IPS-11a (cell line): ENCODE data around the gene NUDT9.

ENCODE experiments used
- H3K4me3 ChIP-seq: one replicate; pipeline ENCODE4 v1.5.1; 2013; ENCODE audit warnings: low read depth, low read length, control low read depth

The NUDT9 gene

DNA sequence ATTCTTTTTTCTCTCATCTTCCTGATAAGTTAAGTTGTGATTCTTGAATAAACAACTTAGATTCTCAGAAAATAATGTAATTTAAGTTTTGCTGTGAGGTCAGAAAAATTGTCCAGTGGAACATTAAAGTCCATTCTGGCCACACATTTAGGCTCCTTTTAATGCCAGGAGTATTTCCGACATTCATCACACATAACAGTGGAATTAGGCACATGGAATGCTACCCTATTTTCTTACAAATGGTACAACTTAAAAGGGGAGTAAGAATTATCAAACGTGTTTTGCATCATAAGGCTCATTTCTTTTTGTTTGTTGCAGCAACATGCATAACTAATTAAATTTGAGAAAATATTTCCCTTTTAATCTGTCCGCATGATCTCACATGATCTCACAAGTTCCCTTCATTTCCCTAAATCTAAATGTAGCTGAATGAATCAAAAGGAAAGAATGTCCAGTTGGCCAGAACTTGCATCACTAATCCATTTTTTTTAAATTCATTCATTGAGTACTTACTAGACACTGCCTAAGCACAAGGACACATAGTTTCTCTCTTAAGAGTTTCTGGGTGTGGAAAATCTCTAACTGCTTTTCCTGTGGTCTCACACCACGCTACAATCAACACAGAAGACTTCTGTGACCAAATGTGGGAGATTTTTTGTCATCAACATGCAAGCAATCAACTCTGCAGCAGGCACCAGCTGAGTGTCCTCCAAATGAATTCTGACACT lies 84.8 kb downstream of the NUDT9 start:
- no peak overlapping the region for H3K4me3 ChIP-seq
